ENCODE data around the gene P2RX4.
"Not testable (repeated sequence)": the region's sequence is repeated elsewhere in the genome, so short reads cannot be mapped to it uniquely, and the experiment has no call there.

Gene P2RX4

DNA sequence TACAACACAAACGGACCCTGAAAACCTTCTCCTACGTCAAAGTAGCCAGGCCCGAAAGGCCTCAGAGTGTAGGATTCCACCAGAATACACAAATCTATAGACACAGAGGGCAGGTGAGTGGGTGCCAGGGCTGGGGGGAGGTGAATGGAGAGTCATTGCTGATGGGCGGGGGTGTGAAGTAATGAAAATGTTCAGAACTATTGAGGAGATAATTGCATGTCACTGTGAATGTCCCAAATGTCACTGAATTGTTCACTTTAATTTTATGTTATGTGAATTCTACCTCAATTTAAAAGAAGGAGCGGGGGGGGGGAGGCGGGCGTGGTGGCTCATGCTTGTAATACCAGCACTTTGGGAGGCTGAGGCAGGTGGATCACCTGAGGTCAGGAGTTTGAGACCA is 36.0 kb downstream of the P2RX4 start:
- DNase-seq, result no peak

DNA sequence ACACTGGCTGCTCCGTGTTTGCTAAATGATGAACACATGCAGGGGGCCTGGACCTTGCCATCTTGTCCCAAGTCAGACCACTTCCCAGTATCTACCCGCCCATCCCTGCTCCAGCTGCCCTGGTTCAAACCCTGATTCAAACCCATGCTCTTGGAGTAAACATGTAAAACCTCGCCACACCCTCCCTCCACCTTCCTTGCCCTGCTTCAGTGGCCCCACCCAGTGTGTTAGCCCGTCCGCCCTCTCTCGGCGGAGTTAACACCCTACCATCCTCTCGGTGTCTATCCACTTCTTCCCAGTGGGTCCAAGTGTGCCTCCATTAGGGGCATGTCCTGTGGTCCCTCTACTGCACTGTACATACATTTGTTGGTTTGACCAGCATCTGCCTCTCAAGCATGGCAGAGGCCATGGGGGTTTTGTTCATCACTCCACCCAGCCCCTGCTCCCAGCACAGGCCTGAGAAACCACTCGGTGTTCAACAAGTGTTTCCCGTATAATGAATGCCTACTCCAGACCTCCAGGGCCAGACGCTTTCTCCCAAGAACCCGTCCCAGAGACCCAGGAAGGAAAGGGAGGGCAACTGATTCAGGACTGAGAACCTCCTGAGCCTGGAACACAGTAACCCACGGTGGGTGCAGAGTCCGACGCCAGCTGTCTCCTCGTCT is 37.1 kb downstream of the P2RX4 start:
- DNase-seq, result no peak

DNA sequence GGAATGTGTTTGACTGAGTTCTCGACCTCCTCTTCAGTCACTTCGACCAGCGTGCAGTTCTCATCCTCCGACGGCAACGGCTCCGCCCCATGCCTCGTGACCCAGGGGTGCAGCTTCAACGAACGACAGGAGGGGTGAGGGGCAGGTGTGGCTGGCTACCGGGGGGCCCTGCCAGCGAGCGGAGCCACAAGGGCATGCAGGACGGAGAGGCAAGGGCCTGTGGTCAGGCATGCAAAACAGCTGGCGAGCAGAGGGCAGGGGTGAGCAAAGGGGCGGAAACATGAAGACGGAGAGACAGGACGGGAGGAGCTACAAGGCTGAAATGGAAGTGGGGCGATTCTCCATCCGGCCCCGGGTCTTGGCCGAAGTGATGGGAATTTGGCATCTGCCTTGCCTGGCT is 38.7 kb downstream of the P2RX4 start:
- DNase-seq, result no peak

DNA sequence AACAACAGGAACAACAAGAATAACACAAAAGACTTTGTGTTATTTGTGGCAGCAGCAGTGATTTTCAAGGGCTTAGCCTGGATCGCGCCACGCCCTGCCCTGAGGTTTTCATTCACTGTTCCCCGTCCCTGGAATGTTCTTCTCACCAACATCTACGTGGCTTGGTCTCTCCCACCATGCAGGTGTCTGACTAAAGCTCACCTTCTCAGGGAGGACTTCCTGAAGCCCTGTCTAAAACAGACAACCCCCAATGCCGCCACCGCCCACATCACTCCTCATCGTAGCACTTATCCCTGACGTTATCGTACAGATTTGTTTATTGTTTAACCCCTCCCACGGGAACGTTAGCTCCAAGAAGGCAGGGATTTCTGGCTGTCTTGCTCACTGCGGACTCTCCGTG is 40.4 kb downstream of the P2RX4 start:
- DNase-seq, result no peak

DNA sequence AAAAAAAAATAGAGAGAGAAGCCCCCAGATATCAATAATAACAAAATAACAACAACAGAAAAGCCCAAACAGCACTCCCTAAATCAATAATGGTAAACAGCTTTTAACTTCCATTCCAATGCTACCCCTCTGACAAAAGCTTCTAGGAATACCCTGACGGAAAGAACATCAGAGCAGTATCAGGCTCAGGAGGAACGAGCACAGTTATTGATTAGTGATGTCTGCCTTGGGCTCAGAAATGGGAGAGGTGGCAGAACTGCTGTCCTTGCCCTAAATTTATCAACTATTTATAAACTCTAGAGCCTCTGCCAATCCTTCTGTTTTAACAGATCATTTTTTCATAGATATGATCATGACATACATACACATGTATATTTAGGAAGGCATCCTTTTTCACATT is 41.9 kb downstream of the P2RX4 start:
- no peak for DNase-seq

DNA sequence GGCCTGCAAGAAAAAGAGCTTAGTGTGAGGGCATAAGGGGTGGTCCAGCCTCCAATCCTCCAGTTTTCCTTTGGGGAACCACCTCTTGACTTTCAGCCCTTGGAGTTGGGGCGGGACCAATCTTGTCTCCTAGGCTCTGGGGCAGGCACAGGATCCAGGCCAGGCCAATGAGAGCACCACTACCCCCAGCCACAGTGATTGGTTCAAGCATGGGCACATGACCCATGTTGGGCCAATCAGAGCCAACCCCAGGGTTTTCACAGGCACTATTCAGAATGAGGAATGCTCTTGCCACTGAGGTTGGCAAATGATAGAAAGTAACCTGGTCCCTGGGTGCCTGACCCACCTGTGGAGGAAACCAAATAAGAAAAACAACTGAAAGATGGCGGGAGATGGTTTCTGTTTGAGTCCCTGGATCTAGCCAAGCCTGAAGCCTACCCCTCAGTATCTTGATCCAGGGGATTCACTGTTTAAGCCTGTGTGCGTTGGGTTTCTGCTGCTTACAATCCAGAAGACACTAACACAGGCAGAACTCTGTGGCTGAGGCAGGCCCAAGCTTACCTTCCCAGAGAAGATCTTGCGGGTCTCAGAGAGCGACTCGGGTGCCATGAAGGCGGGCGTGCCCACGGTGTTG is 42.9 kb downstream of the P2RX4 start:
- DNase-seq, result no peak

DNA sequence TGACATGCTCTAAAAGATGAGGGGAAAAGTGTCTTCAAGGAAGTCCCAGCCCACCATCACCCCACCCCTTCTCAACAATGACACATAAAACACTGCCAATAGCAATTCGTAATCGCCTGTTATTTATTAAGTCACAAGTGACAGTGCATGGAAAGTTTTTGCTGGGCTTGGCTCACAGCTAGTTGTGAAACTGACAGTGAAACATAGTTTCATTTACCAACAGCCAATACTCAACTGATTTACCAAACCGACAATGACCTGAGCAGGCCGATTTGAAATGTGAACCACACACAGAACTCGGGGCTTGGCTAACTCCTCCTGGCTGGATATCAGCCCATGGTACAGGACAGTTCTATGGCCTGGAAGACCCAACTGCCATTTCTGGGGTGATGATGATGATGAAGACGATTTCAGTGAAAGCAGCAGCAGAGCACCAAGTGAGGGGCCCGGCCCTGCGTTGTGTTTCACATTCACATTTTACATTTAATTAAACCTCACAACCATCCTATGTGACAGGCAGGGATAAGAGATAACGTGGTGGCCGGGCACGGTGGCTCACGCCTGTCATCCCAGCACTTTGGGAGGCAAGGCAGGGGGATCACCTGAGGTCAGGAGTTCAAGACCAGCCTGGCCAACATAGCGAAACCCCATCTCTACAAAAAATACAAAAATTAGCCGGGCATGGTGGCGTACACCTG is 43.9 kb downstream of the P2RX4 start:
- DNase-seq, result no peak

DNA sequence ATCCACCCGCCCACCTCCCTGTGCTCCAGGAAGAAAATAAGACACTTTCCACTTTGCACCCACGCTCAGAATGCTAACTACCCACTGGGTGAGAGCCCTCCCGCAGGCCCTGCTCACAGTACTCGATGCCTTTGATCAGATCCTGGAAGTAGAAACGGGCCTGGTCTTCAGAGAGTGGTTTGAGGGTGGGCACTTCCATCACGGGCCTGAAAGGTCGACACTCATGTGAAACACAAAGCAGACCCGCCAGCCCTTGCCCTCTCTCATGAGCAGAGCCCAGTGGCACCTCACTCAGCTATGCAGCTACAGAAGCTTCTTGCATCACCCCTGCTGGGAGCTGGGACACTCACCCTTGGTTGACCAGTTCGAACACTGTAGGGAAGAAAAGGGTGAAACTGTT is 45.5 kb downstream of the P2RX4 start:
- DNase-seq, result no peak

DNA sequence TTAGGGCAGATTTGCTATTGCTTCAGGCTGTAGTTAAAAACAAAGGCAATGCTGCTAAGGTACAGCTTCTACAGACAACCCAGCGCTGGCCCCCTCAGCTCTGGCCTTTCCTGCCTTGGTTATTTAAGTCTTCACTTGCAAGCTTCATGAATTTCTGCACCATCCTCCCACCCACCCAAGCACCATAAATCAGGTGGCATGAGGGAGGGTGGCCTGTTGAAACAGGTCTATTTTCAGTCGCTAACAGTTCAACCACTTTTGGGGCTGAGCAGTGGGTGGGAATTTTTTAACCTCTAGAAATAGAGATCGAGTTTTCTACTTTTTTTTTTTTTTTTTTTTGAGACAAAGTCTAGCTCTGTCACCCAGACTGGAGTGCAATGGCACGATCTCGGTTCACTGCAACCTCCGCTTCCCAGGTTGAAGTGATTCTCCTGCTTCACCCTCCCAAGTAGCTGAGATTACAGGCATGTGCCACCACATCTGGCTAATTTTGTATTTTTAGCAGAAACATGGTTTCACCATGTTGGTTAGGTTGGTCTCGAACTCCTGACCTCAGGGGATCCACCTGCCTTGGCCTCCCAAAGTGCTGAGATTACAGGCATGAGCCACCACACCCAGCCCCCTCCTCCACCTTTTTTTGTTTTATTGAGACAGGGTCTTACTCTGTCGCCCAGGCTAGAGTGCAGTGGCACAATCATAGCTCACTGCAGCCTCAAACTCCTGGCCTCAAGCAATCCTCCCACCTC is 47.9 kb downstream of the P2RX4 start:
- not testable (repeated sequence) for DNase-seq

DNA sequence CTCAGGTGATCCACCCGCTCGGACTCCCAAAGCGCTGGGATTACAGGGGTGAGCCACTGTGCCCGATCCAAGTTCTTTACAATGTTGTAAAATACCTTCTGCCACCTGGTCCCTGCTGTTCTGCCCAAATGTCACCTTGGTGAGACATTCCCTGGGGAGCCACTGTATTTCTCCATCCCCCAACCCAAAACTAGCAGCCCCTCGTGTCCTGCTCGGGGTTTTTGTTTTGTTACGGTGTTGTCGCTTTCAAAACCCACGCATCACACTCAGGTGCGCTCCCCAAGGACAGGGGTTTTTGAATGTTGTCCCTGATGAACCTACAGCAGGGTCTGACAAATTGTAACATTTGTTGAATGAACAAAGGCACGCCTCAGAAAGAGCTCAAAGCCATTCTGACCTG is 49.1 kb downstream of the P2RX4 start:
- DNase-seq, result no peak

DNA sequence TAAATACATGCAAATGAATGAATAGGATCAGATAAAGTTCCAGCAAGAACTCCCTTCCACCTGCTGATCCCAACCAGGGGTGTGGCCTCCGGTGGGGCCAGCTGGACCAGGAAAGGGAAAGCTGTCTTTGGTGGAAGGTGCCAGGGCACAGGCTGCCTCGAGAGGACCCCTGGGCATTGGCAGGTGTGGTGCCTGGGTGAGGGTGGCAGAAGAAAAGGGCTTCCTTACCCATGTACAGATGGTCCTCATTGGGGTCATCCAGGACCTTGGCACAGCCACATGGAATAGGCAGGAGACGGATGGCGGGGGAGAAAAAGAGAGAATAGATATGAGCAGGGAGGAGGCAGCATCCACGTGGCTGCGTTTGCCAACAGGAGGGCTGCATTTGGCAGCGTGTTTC is 50.2 kb downstream of the P2RX4 start:
- DNase-seq, result no peak

DNA sequence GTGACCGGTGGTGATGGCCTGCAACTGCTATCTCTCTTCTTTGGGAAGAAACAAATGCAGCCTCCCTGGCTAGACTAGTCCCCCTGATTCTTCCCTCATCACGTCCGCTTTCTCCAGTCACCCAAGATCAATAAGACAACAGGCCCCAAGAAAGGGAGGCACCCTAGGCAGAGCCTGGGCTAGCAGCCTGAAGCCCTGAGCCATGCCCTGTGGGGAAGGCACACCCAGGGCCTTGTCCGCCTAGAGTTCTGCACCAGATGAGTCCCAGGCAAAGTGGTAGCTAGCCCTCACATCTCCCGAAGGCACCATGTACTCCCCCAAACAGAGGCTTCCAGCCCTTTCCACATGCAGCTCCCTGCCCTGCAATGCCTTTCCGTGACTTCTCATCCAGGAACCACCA is 51.5 kb downstream of the P2RX4 start:
- DNase-seq, result no peak

DNA sequence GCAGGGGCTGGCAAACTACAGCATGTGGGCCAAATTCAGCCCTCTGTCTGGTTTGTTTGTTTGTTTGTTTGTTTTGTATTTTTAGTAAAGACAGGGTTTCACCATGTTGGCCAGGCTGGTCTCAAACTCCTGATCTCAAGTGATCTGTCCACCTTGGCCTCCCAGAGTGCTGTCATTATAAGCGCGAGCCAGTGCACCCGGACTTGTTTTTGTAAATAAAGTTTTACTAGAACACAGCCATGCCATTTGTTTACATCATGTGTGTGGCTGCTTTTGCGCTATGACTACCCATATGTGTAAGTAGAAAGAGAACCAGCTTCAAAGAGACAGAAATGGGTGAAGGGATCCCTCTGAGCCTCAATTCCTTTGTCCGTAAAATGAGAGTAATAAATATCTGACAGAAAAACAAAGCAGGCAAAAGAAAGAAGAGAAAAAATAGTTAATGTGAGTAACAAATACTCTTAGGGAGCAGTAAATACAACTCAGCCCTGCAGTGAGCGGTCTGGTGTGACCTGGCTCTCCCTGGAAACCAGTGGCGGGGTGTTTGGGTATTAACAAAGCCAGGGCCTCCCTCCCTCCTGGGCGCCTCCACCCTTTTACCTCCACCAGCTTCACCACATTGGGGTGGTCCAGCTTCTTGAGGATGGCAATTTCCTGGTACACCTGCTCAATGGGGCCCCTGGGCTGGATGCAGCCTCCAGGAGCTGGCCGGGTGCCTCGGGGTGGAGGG is 53.4 kb downstream of the P2RX4 start:
- no peak for DNase-seq

DNA sequence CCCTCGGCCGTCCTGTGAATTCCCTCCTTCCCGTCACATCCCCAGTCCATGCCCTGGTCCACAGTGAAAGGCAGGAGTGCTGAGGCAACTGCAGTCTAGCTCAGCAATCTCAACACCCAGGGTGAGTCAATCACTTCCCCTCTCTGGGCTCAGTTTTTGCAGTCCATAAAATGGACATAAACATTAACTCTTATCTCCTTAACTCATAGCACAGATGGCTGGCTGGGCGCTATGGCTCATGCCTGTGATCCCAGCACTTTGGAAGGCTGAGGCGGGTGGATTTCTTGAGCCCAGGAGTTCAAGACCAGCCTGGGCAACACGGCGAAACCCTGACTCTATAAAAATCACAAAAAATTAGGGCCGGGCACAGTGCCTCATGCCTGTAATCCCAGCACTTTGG is 54.2 kb downstream of the P2RX4 start:
- DNase-seq, result no peak

DNA sequence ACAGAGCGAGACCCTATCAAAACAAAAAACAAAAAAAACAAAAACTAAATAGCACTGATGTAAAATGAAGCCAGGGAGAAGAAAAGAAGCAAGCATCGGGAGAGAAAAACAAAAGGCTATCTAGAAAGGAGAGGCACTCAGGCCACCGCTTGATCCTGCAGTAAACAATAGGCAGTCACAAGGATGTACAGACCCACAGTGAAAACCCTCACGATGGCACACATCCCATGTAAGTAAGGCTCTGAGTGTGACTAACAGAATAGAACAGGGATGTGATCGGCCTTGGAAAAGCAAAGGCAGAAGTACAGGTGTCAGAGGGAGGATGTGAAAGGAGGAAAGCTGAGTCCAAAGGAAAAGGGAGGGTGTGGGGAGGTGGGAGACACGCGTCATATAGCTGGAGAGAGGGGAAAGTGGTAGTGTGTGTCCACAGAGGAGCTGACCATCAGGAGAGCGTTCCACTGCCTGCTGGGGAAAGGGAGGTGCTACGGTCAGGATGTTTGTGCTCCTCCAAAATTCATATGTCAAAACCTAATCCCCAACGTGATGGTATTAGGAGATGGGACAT is 55.1 kb downstream of the P2RX4 start:
- DNase-seq, result no peak

DNA sequence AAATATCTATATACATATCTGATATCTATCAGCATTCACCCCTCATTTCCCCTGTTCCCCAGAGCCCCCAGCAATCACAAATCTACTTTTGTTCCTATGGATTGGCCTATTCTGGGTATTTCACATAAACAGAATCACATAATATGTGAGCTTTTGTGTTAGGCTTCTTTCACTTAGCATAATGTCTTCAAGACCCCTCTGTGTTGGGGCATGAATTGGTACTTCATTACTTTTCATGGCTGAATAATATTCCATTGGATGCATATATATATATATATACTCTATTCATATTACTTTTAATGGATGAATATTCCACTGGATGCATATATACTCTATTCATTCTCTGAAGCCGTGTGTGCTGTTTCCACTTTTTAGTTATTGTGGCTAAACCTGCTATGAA is 57.9 kb downstream of the P2RX4 start:
- DNase-seq, result no peak

DNA sequence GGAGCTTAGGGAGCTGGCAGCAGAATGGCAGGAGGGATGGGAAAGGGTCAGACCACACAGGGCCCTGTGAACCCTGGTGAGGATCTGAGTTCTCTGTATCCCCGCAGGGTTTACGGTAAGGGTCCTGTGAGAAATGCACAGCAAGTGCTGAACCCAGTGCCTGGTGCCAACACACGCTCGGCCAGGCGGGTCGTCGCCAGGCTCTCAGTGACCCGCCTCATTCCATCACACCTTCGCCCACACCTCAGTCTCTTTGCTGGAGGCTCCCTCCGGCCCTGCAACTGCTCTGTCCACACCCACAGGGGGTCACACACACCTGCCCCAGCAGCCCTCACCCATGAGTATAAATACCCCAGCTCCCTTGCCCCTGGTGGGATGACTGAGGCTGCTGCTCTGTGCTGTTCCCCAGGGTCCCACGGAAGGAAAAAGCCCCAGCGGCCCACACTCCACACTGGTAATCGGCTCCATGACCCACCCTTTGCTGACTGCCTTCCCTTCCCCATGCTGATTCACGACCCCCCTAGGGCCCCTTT is 63.5 kb downstream of the P2RX4 start:
- DNase-seq, result no peak

DNA sequence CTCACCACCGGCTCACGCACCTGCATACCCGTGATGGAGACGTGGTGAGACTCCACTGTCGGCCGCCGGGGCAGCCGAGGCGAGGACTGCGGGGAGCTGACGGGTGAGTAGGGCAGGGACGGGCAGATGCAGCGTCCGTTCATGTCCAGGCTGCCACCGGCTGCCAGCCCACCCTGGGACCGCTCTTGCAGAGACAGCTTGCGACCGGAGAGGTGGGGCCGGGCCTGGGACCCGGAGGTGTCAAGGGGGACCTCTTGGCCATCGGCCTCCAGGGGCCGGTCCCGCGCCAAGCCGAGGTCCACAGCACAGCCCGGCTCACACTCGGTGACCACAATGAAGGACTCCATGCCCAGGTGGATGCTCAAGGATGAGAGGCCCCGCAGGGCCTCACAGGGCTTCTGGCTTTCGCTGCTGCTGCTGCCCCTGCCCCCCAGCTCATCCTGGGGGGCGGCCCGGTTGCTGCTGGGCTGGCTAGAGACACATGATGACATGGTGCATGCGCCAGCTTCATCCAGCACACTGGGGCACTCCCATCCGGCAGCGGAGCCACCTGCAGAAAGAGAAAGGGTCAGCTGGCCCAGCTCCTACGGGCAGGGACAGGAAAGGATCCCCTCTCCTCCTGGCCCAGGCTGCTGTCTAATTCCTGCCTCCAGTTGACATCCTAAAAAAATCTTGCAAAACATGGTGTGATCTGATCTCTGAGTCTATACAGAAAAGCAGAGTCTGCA is 64.3 kb downstream of the P2RX4 start:
- DNase-seq, result no peak

DNA sequence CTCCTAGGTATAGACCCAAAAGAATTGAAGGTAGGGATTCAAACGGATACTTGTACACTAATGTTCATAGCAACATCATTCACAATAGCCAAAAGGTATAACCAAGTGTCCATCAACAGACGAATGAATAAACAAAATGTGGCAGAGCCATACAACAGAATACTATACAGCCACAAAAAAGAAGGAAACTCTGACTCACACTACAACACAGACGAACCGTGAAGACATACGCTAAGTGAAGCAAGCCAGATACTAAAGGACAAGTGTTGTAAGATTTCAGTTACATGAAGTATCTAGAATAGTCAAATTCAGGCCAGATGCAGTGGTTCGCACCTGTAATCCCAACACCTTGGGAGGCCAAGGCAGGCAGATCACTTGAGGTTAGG is 67.4 kb downstream of the P2RX4 start:
- DNase-seq, result no peak

DNA sequence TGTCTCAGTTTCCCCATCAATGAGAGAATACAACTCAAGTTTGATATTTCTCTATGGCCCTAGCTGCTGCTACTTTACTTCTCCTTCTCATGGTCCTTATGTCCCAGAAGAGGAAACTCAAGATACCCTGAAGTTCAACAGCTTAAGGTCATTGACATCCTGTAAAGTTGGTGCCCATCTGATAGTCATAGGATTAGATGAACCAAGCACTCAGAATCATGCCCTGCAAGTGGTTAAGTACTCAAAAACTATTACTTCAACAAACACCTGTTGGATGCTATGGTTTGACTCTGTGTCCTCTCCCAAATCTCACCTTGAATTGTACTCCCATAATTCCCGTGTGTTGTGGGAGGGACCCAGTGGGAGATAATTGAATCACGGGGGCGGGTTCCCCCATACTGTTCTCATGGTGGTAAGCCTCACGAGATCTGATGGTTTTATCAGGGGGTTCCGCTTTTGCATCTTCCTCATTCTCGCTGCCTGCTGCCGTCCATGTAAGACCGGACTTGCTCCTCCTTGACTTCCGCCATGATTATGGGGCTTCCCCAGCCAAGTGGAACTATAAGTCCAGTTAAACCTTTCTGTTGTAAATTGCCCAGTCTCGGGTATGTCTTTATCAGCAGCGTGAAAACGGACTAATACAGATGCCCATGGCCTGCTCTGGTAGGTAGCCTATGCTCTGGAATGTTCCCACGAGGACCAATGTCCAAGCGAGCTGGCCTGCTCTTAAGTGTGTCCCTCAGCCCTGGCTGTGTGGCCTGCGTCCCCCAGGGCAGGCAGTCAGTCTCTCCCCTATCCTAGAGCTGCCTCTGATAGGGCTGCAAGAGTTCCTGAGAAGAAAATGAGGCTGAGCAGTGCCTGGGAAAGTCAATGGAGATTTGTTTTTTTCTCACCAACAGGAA is 68.5 kb downstream of the P2RX4 start:
- no peak for DNase-seq

DNA sequence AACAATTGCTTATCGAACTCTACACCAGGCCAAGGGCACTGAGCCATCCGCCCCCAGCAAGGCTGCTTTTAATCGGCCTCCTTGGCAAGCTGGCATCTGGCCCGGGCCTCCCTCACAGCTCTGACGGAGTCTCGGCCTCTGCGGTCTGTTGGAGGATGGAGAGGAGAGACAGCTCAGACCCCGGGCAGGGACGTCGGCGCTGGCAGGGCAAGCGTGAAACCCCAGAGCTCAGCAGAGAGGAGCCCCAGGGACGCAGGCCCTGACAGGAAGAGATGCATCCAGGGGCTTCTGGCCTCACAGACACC is 69.1 kb downstream of the P2RX4 start:
- DNase-seq, result no peak
